Stimulated activated naive CD4-positive, alpha-beta T cell treated with Interleukin-2 at 50 U/mL for 16 hours (primary cell): ENCODE results near the gene CELA3B.
"Not testable (repeated sequence)": the region's sequence is repeated elsewhere in the genome, so short reads cannot be mapped to it uniquely, and the experiment has no call there.

Experiments
- DNase-seq: peaks from one replicate; lab custom pipeline; 2025; lab: John Stamatoyannopoulos, UW

The CELA3B gene

DNA sequence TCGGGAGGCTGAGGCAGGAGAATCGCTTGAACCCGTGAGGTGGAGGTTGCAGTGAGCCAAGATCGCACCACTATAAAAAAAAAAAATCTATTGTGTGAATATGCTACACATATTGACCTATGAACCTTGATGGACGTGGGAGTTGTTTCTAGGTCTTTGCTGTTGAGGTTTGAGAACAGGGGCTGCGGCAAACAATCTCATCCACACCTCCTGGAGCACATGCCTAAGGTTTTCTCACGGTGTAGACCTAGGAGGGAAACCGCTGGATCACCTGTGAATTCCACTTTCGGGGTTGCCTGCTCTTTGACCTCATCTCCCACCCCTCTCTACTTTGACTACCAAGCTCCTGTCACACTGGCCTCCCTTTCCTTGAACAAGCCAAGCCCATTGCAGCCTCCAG lies 1.5 kb upstream of the CELA3B start:
- not testable (repeated sequence) for DNase-seq

DNA sequence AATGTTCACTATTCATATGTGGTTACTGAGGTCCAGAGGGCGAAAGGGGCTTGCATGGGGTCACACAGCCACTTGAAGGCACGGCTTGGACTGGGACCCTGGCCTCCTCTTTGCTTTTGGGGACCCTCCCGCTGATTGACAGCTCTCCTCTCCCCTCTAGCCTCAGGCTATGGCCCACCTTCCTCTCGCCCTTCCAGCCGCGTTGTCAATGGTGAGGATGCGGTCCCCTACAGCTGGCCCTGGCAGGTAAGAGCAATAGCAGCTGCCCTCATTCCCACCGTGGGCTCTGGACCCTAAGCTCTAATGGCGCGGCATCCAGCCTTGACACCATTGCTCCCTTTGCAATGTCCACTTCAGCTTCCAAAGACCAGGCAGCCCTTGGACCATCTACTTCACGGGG lies 1.4 kb downstream of the CELA3B start:
- DNase-seq, result not testable (repeated sequence)

DNA sequence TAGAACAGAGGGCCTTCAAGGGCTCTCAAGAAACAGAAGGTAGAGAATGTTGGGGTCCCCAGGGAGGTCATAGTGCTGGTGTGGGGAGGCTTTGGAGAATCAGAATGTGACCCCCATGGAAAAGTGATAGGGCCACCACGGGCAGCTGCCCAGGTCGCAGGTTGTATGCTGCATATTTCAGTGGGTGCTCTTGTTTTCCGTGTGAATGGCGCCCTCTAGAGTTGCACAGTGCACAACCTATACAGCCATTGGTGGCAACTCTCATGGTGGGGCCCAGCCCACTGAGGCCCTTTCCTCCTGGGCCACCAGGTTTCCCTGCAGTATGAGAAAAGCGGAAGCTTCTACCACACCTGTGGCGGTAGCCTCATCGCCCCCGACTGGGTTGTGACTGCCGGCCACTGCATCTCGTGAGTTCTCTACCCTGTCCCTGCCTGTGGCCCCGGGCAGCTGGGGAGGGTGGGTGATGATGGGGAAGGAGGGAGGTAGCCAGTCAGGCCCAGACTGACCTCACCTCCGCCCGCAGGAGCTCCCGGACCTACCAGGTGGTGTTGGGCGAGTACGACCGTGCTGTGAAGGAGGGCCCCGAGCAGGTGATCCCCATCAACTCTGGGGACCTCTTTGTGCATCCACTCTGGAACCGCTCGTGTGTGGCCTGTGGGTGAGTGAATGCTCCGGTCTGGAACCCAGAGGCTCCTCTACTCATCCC lies 3.8 kb downstream of the CELA3B start:
- not testable (repeated sequence) for DNase-seq

DNA sequence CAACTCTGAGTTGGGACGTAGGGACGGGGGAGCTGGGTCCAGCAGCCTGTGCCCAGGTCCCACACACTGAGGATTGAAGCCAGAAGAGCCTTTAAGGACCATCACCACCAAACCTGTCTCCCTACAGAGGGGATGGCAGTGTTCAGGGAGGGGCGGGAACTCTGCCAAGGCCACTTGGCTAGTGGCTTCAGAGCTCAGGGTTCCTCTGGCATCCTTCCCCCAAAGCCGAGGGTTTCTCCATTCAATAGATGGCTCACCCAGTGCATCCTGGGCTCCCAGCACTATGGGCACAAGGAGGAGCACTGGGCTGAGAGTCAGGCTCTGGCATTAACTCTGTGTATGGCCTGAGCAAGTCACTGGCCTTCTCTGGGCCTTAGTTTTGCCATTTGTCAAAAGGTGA lies 4.4 kb downstream of the CELA3B start:
- not testable (repeated sequence) for DNase-seq

DNA sequence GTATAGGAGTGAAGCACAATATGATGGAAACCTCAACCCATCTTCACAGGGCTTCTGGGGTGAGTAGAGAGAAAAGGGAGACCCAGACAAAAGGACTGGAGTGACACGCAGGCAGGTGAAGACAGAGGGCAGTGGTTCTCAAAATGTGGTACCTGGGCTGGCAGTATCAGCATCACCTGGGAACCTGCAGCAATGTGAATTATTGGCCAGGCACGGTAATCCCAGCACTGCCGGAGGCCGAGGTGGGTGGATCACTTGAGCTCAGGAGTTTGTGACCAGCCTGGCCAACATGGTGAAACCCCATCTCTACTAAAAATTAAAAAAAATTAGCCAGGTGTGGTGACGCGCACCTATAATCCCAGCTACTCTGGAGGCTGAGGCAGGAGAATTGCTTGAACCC lies 5.3 kb downstream of the CELA3B start:
- DNase-seq, result not testable (repeated sequence)

DNA sequence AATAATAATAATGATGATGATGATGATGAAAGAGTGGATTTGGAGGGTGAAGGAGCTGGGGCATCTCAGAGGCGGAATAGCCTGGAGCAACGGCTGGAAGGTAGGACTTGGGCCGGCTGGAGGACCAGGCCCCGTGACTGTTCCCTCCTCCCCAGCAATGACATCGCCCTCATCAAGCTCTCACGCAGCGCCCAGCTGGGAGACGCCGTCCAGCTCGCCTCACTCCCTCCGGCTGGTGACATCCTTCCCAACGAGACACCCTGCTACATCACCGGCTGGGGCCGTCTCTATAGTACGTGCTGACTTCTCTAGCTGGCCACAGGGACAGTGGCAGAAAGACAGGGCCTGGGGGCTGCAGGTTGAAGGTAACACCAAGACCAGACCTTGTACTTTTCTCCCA lies 6.7 kb downstream of the CELA3B start:
- DNase-seq, result not testable (repeated sequence)

DNA sequence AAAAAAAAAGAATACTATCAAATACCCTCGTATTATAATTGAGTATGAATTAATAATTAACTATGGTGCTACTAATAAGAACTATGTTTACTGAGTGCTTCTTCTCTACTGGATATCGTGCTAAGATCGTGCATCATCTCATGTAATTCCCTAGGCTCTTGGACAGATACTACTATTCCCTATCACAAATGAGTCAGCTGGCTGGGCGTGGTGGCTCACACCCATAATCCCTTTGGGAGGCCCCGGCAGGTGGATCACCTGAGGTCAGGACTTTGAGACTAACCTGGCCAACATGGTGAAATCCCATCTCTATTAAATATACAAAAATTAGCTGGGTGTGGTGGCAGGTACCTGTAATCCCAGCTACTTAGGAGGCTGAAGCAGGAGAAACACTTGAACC lies 9.1 kb downstream of the CELA3B start:
- DNase-seq, result not testable (repeated sequence)

DNA sequence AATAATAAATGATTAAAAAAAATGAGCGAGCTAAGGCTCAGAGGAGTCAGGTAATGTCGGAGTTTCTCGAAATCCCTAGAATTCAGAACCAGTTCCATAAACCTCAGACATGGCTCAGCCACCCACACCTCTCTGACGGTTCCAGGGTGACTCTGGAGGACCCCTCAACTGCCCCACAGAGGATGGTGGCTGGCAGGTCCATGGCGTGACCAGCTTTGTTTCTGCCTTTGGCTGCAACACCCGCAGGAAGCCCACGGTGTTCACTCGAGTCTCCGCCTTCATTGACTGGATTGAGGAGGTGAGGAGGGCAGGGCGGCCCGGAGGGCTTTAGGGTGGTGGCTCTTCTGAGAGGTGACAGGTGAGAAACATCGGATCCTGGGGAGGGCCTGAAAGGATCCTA lies 9.6 kb downstream of the CELA3B start:
- not testable (repeated sequence) for DNase-seq

DNA sequence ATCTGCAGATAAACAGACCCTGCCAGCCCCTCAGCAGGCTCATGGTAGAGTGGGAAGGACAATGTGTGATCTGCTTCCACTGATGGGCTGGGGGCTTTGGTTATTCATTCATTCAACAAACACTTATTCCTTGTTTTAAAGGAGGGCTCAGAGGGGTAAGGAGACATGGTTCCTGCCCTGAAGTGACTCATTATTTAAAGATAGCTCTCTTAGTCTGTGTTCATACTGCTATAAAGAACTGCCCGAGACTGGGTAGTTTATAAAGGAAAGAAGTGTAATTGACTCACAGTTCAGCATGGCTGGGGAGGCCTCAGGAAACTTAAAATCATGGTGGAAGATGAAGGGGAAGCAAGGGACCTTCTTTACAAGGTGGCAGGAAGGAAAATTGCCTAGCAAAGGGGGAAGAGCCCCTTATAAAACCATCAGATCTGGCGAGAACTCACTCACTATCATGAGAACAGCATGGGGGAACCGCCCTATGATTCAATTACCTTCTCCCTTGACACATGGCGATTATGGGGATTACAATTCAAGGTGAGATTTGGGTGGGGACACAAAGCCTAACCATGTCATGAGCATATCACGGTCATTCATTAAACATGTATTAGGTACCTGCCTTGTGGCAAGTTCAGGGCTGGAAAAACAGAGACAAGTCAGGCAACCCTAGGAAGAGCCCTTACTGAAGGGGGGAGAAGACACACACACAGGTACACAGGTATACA lies 13.0 kb downstream of the CELA3B start:
- not testable (repeated sequence) for DNase-seq

DNA sequence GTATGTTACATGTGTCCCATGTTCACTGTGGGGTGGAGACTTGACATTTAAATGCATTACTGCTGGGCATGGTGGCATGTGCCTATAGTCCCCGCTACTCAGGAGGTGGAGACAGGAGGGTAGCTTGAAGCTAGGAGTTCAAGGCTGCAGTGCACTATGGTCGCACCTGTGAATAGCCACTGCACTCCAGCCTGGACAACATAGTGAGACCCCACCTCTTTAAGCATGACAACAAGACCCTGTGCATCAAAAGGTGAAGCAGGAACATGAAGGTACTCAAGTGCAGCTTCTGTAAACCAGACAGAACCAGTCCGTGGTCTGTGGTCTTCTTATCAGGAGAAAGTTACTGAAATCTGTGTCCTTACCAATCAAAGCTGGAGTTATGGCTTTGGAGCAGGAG lies 15.4 kb downstream of the CELA3B start:
- DNase-seq, result not testable (repeated sequence)

DNA sequence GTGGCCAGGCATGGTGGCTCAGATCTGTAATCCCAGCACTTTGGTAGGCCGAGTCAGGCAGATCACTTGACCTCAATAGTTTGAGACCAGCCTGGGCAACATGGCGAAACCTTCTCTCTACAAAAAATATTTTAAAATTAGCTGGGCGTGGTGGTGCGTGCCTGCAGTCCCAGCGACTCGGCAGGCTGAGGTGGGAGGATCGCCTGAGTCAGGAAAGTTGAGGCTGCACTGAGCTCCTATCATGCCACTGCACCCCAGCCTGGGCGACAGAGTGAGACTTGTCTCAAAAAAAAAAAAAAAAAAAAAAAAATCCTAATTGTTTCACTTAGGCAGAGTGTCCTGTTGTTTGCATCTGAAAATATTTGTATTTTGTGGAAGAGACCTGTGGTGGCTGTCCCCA lies 17.9 kb downstream of the CELA3B start:
- not testable (repeated sequence) for DNase-seq

DNA sequence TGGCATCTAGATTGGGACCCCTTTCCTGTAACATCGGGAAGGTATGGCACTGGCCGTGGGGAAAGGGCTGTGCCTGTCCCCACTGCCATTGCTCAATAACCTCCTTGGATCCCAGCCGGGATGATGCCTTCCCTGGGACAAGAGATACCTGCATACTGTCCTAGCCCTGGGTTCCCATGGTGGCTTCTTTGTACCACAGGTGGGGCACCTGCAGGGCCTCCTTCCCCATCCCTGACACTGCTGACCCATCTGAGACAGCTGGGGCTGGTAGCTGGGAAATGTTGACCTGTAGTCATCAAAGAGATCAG lies 19.8 kb downstream of the CELA3B start:
- DNase-seq, result not testable (repeated sequence)

DNA sequence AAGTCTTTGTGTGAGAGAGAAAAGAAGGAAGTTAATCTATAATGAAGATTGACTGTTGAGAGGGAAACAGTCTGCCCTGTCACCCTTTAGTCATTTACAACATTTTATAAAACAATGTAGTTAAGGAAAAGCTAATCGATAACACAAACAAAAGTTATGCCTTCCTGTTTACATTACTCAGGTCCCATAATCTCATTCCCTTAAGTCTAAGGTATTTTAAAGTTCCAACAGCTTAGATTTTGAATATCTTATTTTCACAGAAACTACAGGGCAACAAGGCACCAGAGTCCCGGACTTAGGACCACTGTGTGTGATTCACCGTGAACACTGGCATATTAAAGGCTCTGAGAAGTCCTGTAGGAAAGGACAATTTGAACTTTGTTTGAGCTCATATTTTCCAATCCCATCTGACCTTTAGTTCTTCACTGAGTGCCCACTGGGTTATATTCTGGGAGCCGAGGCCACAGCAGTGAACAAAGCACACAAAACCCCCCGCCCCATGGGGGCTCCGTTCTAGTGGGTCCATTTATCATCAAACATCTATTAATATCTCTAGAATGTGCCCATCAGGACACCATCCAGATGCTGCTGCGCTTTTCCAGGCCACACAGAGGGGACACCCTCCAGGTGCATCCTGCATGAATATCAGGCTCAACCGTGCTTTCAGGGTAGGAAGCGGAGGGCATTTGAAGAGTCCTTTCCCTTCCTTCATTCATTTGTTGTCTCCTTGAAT lies 21.2 kb downstream of the CELA3B start:
- DNase-seq, result not testable (repeated sequence)

DNA sequence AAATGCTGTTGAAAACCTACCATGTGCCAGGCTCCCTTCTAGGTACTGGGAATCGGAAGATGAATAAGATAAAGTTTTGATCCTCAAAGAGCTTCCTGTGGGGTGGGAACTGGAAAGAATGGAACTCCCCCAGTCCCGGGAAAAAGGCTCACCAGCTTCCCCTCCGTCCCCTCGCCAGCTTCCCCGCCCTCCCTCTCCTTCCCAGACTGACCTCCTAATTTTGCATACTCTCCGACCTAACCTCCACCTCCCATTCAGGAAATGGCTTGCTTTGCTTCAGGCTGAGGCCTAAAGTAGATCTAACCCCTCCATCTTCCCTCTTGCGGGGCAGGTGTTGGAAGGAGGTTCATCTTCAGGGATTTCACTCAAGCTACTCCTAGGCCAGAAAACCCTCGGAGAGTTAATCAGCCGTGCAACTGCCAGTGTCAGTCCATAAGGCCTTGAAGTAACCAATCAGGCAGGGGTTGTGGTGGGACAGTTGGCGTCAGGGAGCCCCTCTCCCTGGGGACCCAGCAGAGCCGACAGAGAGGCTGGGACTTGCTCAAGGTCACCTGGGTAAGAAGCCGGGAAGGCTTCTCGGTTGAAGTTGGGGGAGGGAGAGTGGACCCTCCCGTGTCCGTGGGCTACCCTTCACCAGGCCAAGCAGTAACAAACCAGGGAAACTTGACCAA lies 21.9 kb downstream of the CELA3B start:
- not testable (repeated sequence) for DNase-seq

DNA sequence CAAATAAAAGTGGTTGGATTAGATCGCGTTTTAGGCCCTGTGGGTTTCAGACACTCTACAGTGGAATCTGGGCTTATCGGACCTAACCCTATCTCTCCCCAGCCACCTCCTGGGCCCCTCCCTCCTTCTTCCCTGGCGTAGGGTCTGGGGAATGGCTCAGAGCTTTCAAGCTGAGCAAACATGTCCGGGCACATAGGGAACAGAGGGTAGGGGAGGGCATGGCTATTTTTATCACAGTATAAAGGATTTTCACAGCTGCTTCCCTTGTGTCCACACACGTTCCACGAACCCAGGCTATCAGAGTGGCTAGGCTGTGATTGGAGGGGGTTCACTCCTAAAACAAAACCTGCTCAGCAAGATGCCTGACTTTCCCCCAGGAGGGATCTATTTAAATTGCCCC lies 22.8 kb downstream of the CELA3B start:
- not testable (repeated sequence) for DNase-seq

DNA sequence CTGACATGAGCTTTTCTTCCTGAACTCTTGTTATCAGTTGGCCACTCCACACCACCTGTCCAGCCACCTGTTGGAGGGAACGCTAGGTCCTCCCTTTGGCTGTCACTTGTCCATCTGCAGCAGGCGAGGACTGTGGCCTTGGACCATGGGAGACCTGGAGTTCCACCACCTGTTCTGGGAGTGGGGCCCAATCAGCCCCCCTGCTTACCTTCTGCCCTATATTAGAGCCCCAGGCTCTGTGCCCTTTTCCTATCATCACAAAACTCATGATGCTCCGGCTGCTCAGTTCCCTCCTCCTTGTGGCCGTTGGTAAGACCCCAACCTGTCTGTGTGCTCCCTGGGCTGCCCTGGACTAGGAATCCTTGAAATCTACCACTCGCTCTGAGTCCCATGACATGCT lies 24.6 kb downstream of the CELA3B start, which contains the start of gene CELA3A:
Gene CELA3A, plus strand, starts transcription at position 249 of the 400 bp plus-strand sequence. Its CDS starts 18 bp downstream, at position 267.
- DNase-seq, result no peak

DNA sequence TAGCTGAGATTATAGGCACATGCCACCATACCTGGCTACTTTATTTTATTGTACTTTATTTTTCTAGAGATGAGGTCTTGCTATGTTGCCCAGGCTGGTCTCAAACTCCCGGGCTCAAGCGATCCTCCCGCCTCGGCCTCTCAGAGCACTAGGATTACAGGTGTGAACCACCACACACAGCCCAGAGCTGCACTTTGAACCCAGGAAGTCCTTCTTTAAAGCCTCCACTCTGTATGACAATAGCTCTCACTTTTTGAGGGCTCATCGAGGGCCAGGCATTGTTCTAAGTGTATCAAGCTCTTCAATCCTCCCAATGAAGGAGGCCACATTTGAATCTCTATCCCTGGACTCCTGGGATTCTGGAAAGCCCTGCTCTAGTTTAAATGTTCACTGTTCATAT lies 25.6 kb downstream of the CELA3B start:
- DNase-seq, result not testable (repeated sequence)

DNA sequence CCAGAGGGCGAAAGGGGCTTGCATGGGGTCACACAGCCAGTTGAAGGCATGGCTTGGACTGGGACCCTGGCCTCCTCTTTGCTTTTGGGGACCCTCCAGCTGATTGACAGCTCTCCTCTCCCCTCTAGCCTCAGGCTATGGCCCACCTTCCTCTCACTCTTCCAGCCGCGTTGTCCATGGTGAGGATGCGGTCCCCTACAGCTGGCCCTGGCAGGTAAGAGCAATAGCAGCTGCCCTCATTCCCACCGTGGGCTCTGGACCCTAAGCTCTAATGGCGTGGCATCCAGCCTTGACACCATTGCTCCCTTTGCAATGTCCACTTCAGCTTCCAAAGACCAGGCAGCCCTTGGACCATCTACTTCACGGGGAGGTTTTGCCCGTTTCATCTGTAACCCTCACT lies 26.1 kb downstream of the CELA3B start:
- not testable (repeated sequence) for DNase-seq

DNA sequence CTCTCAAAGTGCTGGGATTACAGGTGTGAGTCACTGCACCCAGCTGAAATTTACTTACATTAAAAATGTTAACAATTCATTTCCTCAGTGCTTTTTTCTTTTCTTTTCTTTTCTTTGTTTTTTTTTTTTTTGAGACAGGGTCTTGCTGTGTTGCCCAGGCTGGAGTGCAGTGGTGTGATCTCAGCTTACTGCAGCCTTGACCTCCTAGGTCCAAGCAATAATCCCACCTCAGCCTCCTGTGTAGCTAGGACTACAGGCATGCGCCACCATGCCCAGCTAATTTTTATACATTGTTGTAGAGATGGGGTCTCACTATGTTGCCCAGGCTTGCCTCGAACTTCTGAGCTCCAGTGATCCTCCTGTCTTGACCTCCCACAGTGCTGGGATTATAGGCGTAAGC lies 27.1 kb downstream of the CELA3B start:
- DNase-seq, result not testable (repeated sequence)

DNA sequence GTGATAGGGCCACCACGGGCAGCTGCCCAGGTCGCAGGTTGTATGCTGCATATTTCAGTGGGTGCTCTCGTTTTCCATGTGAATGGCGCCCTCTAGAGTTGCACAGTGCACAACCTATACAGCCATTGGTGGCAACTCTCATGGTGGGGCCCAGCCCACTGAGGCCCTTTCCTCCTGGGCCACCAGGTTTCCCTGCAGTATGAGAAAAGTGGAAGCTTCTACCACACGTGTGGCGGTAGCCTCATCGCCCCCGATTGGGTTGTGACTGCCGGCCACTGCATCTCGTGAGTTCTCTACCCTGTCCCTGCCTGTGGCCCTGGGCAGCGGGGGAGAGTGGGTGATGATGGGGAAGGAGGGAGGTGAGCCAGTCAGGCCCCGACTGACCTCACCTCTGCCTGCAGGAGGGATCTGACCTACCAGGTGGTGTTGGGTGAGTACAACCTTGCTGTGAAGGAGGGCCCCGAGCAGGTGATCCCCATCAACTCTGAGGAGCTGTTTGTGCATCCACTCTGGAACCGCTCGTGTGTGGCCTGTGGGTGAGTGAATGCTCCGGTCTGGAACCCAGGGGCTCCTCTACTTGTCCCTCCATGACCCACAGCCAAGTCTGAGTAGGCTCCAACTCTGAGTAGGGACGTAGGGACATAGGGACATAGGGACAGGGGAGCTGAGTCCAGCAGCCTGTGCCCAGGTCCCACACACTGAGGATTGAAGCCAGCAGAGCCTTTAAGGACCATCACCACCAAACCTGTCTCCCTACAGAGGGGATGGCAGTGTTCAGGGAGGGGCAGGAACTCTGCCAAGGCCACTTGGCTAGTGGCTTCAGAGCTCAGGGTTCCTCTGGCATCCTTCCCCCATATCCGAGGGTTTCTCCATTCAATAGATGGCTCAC lies 28.7 kb downstream of the CELA3B start:
- DNase-seq, result not testable (repeated sequence)

DNA sequence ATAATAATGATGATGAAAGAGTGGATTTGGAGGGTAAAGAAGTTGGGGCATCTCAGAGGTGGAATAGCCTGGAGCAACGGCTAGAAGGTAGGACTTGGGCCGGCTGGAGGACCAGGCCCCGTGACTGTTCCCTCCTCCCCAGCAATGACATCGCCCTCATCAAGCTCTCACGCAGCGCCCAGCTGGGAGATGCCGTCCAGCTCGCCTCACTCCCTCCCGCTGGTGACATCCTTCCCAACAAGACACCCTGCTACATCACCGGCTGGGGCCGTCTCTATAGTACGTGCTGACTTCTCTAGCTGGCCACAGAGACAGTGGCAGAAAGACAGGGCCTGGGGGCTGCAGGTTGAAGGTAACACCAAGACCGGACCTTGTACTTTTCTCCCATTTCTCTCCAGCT lies 29.9 kb downstream of the CELA3B start:
- not testable (repeated sequence) for DNase-seq
